Rectal smooth muscle tissue (tissue), 1 donor: ENCODE results near the gene JTB.

ENCODE experiments used
- H3K27ac ChIP-seq: one replicate; pipeline ENCODE4 v1.7.0; 2013; ENCODE audit warnings: low read depth, low read length, inconsistent platforms
- H3K27me3 ChIP-seq: one replicate; pipeline ENCODE4 v1.7.0; 2013; ENCODE audit warnings: low read length; ENCODE audit not compliant: control insufficient read depth, insufficient read depth
- H3K36me3 ChIP-seq: one replicate; pipeline ENCODE4 v1.7.0; 2013; ENCODE audit warnings: low read length; ENCODE audit not compliant: control insufficient read depth, insufficient read depth
- H3K4me1 ChIP-seq: one replicate; pipeline ENCODE4 v1.7.0; 2013; ENCODE audit warnings: low read length; ENCODE audit not compliant: control insufficient read depth, insufficient read depth
- H3K4me3 ChIP-seq: one replicate; pipeline ENCODE4 v1.7.0; 2013; ENCODE audit warnings: low read length
- H3K9ac ChIP-seq: one replicate; pipeline ENCODE4 v1.7.0; 2013; ENCODE audit warnings: low read length

JTB gene

DNA sequence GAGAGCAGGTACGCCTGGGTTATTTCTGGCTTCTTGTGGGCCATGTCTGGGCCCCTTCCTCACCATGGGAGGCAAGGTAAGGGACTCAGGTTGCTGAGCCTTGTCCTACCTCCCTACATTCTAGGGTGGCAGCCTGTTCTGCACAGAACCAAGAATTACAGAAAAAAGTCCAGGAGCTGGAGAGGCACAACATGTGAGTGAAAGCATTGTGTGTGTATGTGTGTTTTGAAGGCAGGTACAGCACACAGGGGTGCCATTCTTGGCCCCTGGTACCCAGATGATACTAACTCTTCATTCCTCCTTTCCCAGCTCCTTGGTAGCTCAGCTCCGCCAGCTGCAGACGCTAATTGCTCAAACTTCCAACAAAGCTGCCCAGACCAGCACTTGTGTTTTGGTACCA, 4.4 kb downstream of the JTB start:
- peaks cover 5% of the 10 kb centered on the region for H3K36me3 ChIP-seq
- peaks cover 9% of the 10 kb centered on the region for H3K4me1 ChIP-seq

DNA sequence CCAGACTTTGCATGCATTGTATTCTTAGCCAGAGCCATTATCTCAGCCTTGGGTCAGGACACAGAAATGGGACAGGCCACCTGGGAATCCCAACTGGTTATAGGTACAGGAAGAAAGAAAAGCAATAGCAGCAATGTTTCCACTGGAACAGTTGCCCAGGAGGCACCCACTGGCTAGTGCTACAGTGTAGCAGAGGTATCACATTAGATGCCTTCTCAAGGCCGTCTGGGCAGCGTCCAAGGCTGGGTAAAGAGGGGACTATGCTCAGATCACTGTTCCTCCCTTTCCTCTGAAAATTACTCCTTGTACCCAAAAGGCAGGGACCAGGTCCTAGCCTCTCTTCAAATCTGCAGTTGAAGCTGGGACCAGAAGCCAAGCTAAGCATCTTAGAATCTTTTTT, 7.1 kb downstream of the JTB start:
- Histone ChIP-seq H3K27ac (no peak overlapping the region), H3K36me3 (peaks cover 5% of the 10 kb centered on the region), H3K4me3 (no peak overlapping the region), H3K27me3 (no peaks in the 10 kb centered on the region), H3K9ac (no peak overlapping the region), H3K4me1 (peaks cover 10% of the 10 kb centered on the region)

More for the DNA sequence above, 4.4 kb downstream of the JTB start:
- H3K4me3 ChIP-seq, result no peak overlapping the region
- H3K27ac ChIP-seq, result no peak overlapping the region
- H3K9ac ChIP-seq, result no peak overlapping the region
- H3K27me3 ChIP-seq, result no peaks in the 10 kb centered on the region

DNA sequence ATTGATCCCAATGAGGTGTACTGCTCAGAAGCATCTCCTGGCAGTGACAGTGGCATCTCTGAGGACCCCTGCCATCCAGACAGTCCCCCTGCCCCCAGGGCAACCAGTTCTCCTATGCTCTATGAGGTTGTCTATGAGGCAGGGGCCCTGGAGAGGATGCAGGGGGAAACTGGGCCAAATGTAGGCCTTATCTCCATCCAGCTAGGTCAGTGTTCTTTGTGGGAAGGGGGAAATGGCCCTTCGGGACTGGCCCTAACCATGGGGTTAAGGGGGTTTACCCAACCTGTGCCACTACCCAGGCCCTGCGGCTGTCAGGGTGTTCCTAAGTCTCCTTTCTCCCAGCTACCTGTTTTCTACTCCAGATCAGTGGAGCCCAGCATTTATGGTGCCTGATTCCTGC, 8.5 kb downstream of the JTB start:
- Histone ChIP-seq H3K9ac (no peak overlapping the region), H3K4me1 (peaks cover 14% of the 10 kb centered on the region), H3K27ac (no peak overlapping the region), H3K36me3 (peaks cover 5% of the 10 kb centered on the region), H3K4me3 (no peak overlapping the region), H3K27me3 (no peaks in the 10 kb centered on the region)

DNA sequence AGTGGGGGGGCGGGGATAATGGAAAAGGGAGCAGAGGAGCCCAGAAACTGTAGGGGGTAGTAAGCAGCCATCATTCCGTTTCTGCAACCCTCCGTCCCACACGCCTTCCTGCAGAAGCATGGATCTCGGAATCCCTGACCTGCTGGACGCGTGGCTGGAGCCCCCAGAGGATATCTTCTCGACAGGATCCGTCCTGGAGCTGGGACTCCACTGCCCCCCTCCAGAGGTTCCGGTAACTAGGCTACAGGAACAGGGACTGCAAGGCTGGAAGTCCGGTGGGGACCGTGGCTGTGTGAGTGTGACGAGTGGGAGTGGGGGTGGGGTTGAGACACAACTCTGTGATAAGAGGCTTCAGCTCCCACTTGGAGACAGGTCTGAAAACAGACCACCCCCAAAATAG, 9.1 kb downstream of the JTB start:
- peak overlapping the region; percentile 14 for H3K27ac ChIP-seq
- H3K9ac ChIP-seq, result peak overlapping the region; percentile 53
- H3K4me1 ChIP-seq, result peaks cover 14% of the 10 kb centered on the region
- peak overlapping the region; percentile 71 for H3K4me3 ChIP-seq
- no peaks in the 10 kb centered on the region for H3K27me3 ChIP-seq
- H3K36me3 ChIP-seq, result peaks cover 5% of the 10 kb centered on the region

DNA sequence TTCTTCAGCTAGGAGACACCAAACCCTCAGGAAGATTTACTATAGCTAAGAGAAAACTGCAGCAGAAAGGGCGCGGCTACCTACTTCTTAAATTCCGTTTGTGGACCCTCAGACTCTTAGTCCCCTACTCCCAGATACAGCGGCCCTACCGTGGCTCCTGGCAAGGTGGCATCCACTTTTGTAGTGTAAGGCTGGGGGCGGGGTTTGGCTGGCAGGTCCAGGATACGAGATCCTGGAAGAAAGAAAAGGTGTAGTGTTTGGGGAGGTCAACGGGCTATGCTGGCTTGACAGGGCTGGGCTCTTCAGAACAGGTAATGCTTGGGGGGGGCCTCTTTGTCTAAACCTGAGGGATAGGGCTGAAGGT, 9.5 kb downstream of the JTB start:
- peak overlapping the region; percentile 89 for H3K27ac ChIP-seq
- H3K4me3 ChIP-seq, result peak overlapping the region; percentile 71
- H3K27me3 ChIP-seq, result no peaks in the 10 kb centered on the region
- H3K36me3 ChIP-seq, result peaks cover 2% of the 10 kb centered on the region
- peaks cover 14% of the 10 kb centered on the region for H3K4me1 ChIP-seq
- peak overlapping the region; percentile 29 for H3K9ac ChIP-seq

DNA sequence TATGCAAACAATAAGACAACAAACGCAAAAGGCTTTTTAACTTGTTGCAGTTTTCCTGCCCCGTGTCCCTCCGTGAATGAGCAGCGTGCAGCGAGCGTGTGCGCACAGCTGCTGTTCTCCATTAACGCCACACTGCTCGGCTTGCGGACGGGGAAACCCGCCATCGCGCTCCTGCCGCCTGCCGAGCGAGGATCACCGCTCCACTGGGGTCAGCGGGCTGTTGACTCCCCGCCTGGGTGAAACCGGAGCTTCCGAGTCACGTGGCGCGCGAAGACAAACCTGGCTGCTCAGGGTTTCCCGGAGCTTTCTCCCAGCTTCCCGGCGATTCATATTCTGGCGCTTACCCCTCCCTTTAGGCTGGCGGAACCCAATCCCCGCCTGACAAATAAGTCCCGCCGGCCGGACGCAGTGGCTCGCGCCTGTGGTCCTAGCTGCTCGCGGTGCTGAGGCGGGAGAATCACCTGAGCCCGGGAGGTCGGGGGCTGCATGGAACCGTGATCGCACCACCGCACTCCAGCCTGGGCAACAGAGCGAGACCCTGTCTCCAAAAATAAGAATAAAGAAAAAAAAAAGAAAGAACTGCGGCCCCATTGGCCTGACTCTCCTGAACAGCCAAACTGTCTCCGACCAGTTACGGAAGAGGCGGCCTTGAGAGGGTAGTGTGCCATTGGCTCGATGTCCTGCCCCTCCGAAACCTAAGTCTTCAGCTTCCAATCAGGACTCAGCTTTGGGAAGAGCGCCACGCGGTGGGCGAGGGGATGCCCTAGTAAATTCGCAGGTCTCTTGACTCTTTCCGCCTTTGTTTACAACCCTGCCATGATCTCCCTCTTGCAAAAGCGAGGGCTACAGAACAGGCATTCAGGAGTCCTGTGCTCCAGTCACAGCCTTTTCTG, 10.1 kb downstream of the JTB start, which contains the start of gene CREB3L4:
CREB3L4 (plus strand) TSS at position 796 of the 893 bp plus-strand sequence. CDS start 624 bp downstream, outside the sequence.
- peak within 1 kb of the TSS; percentile 89 for H3K27ac ChIP-seq
- H3K27me3 ChIP-seq, result no peaks in the 10 kb centered on the region
- H3K9ac ChIP-seq, result peak within 1 kb of the TSS; percentile 53
- peak within 1 kb of the TSS; percentile 71 for H3K4me3 ChIP-seq
- no peaks in the 10 kb centered on the region for H3K36me3 ChIP-seq
- peaks cover 14% of the 10 kb centered on the region for H3K4me1 ChIP-seq

DNA sequence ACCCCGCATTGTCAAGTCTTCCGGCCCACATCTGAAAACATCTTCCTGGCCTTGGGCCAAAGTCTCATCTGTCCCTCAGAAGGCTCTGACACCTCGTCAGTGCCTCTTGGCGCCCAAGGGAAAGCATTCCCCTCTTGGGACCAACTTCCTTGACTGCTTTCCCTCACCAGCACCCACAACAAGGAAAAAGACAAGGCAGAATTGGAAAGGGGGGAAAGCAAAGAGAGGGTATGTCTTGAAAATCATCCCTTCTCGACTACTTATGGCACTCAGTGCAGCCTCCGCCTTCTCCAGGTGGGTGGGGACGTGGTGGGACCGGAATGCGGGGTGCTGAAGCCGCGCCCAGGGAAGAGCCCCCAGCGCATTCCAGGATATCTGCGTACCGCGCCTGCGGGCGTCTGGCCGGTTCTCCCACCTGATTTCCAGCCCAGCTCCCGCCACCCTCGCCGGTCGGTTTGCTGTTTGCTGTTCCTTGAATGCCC, 13.6 kb downstream of the JTB start:
- H3K4me1 ChIP-seq, result peaks cover 18% of the 10 kb centered on the region
- peak overlapping the region; percentile 39 for H3K9ac ChIP-seq
- H3K27ac ChIP-seq, result peak overlapping the region; percentile 98
- H3K36me3 ChIP-seq, result peaks cover 4% of the 10 kb centered on the region
- H3K4me3 ChIP-seq, result peak overlapping the region; percentile 95
- no peaks in the 10 kb centered on the region for H3K27me3 ChIP-seq

DNA sequence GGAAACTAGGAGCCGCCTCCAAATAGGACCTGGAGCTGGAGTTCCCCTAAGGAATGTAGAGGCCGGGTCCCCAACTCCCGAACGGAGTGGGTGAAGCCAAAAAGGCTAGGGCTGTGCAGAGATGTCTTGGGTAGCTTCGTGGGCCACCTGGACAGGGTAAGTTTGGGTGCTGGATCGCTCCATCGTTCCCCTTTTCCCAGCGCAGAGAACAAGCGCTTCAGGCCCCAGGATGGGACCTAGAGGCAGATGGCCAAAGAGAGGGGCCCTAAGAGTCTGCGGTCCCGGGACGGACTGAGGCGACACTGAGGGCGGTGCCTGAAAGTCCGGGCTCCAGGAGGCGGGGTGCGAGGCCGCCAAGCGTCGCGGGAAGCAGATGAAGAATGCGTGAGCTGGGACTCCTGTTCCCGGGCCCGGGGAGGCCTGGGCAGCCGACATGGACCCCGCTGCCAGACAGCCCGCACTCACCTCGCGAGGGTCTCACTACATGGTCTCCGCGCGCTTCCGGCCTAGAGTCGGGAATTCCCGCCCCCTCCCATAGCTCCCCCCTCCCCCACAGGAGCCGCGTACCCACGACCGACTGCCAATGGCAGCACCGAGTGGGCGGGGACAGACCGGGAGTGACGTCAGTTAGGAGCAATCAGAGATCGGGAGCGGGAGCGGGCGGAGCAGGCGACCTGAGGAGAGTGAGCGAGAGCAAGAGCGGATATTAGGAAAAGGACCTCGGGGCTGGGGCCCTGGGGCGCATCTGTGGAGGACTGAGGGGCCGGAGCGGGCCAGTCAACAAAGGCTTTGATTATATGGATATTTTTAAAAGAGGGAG, 14.2 kb downstream of the JTB start, which contains the start of gene SLC39A1:
SLC39A1 (minus strand) TSS at position 508 of the 820 bp plus-strand sequence. CDS start 822 bp downstream, outside the sequence.
- peak within 1 kb of the TSS; percentile 74 for H3K9ac ChIP-seq
- peaks cover 4% of the 10 kb centered on the region for H3K36me3 ChIP-seq
- peaks cover 18% of the 10 kb centered on the region for H3K4me1 ChIP-seq
- peak within 1 kb of the TSS; percentile 98 for H3K27ac ChIP-seq
- H3K27me3 ChIP-seq, result no peaks in the 10 kb centered on the region
- H3K4me3 ChIP-seq, result peak within 1 kb of the TSS; percentile 95

DNA sequence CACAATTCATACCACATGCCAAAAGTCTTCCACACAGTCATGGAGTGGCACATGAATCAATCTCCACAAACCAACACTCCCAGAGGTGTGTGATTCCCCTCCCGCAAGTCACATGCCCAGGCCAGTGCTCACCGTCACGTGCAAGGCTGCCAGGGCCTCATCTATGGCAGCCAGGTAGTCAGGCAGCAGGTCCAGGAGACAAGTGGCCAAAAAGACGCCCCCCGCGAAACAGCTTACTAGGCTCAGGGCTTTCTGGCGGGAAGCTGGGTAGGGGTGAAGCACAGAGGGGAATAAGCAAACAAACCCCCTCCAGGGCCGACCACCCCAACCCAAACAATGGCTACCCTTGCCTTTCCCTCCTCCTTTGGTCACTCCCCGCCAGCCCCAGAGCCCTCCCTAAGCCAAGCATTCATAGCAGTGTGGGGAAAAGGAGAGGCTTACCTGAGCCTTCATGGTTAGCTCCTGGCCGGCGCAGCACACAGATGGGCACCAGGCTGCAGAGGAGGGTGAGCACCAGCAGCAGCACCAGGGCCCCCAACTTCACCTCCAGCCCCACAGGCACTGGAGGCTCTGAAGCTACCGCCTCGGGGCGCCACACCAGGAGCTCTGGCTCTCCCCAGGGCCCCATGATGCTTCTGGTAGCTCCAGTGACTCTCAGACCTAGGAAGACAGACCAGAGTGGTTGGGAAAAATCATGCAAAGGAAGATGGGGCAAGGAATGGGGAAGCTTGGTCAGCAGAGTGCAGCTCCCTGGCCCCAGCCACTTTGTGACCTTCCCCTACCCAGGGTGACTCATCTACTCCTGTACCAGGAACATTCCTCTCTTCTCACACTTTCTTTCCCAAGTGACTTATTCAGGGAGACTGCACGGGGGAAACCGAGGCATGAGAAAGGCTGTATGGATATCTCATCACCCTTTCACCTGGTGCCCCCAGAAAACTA, 15.1 kb downstream of the JTB start:
- peaks cover 17% of the 10 kb centered on the region for H3K4me1 ChIP-seq
- H3K27me3 ChIP-seq, result no peaks in the 10 kb centered on the region
- peaks cover 4% of the 10 kb centered on the region for H3K36me3 ChIP-seq
- peak overlapping the region; percentile 74 for H3K9ac ChIP-seq
- peak overlapping the region; percentile 90 for H3K4me3 ChIP-seq
- peak overlapping the region; percentile 98 for H3K27ac ChIP-seq

DNA sequence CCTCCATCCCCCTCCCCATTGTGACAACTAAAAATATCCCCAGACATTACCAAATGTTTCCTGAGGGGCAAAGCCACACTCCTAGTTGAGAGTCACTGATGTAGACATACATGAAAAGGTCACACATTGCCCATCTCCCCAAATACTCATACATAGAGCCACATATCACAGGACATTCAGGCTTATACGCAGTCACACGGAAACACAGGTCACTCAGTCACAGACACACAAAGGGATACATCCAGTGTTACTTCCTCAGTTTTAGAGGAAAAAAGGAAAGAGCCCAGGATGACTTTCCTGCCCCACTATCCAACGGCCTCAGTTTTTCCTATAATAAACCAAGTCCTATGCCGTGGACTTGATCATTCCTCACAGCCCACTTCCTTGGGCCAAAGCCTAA, 16.1 kb downstream of the JTB start:
- Histone ChIP-seq H3K4me1 (peaks cover 20% of the 10 kb centered on the region), H3K27ac (no peak overlapping the region), H3K4me3 (no peak overlapping the region), H3K36me3 (peaks cover 4% of the 10 kb centered on the region), H3K9ac (no peak overlapping the region), H3K27me3 (no peaks in the 10 kb centered on the region)

DNA sequence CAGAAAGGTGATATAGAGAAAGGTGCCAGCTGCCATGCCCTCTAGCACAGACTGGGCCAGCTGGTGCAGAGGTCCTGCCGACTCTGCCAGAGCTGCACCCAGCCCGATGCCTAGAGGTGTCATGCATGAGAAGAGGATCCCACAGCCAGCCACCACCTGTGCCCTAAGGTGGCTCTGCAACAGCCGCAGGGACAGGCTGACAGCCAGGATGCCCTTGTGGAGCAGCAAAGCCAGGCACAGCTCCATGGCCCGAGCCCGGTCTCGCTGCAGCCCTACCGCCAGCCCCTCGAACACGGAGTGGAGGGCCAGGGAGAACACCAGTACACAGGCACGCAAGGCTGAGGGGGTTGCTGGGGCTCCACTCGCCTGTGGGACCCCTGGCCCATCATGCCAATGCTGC, 17.3 kb downstream of the JTB start:
- peaks cover 19% of the 10 kb centered on the region for H3K4me1 ChIP-seq
- no peak overlapping the region for H3K4me3 ChIP-seq
- H3K27me3 ChIP-seq, result no peaks in the 10 kb centered on the region
- no peak overlapping the region for H3K9ac ChIP-seq
- peaks cover 4% of the 10 kb centered on the region for H3K36me3 ChIP-seq
- no peak overlapping the region for H3K27ac ChIP-seq
